H1 (cell line): ENCODE data around the gene AURKAIP1. TPM values are rescaled to one million over a fixed set of nuclear protein-coding genes. Genes with fewer than 3 reads are reported as not detected.

Source experiments
- ASH2L ChIP-seq: fragments of 200-600, 300-600 bp; sonication (generic); IDR thresholded peaks from one replicate; pipeline ENCODE4 v1.7.1; 2017; ENCODE audit warnings: low read length
- CHD1 ChIP-seq: IDR thresholded peaks from 2 replicates; pipeline ENCODE4 v1.6.1; 2012; ENCODE audit warnings: low read depth, low read length, improper control_type of control experiment
- CTBP2 ChIP-seq: IDR thresholded peaks from 2 replicates; pipeline ENCODE4 v1.7.0; 2011; ENCODE audit warnings: borderline replicate concordance, mild to moderate bottlenecking, moderate library complexity, mixed read lengths, low read length; ENCODE audit not compliant: insufficient read depth, insufficient read length
- TAF1 ChIP-seq: IDR thresholded peaks from 2 replicates; pipeline ENCODE4 v1.6.1; 2011; ENCODE audit warnings: mild to moderate bottlenecking, low read depth, low read length
- TBP ChIP-seq: IDR thresholded peaks from 2 replicates; pipeline ENCODE4 v1.6.1; 2011; ENCODE audit warnings: low read depth, low read length, improper control_type of control experiment
- polyA plus RNA-seq, 7 experiments: library from polyadenylated mRNA; depleted of rRNA in 3 of 7; stranded (reverse) in 5 of 7; unstranded in 2 of 7; fragments of >200 nt in 5 of 7; fragments of 200-250 nt in 2 of 7; gene quantifications; 1 replicate in 5 of 7; 2 replicates in 1 of 7; 4 replicates in 1 of 7; pipeline versions ENCODE4 v1.2.1 to v1.2.3, GENCODE V29; 2011 to 2013; ENCODE audit warnings: missing spikeins in 2 of 7, mixed read lengths in 2 of 7
- total RNA-seq: library from RNA; stranded (reverse); fragmentation: NEBNext Ultra II Directional; extraction: Animal tissue kit (Norgen Biotek cat#: 25700); gene quantifications from 2 replicates; pipeline ENCODE4 v1.2.1, GENCODE V29; 2021

The AURKAIP1 gene
- total and polyA plus RNA-seq, 2 of the 8 experiments (the other 6 are each of a cell fraction or from before 2014, with no cell fraction given) = 87.8 to 194 TPM

DNA sequence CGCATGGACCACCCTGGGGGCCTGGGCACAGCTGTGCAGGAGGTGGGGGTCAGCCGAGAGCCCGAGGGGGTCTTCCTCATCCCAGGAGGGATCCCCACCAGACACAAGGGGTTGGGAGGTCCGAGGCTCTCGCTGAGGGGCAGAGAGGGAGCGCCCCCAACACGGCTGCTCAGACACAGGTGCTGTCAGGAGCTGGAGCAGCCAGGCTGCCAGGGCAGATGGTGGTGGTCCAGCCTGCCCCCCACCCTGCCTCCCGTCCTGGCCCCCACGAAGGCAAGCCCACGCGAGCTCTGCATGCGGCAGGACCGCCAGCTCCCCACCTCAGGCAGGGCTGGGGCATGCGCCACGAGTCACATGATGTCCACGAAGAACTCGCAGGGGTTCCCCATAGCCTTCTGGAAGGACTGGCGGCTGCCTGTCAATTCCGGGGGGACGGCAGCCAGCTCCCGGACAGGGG is 39.2 kb downstream of the AURKAIP1 start (continued):
- TF ChIP-seq ASH2L = no peak
- TF ChIP-seq CTBP2 = no peak
- TF ChIP-seq TAF1 = no peak
- no peak for TF ChIP-seq TBP
- TF ChIP-seq CHD1 = no peak
